HG02763 (cell line): ENCODE data around the gene MDFI.

Source experiments
- ATAC-seq: cut with Tn5 transposase; IDR thresholded peaks from one replicate; pipeline ENCODE4 v1.9.1; 2021; ENCODE audit warnings: mild to moderate bottlenecking, moderate library complexity; ENCODE audit not compliant: unreplicated experiment

The MDFI gene

GRCh38 chr6:41684311-41685180 is 46.3 kb downstream of the MDFI start:
- ATAC-seq: no peak

DNA sequence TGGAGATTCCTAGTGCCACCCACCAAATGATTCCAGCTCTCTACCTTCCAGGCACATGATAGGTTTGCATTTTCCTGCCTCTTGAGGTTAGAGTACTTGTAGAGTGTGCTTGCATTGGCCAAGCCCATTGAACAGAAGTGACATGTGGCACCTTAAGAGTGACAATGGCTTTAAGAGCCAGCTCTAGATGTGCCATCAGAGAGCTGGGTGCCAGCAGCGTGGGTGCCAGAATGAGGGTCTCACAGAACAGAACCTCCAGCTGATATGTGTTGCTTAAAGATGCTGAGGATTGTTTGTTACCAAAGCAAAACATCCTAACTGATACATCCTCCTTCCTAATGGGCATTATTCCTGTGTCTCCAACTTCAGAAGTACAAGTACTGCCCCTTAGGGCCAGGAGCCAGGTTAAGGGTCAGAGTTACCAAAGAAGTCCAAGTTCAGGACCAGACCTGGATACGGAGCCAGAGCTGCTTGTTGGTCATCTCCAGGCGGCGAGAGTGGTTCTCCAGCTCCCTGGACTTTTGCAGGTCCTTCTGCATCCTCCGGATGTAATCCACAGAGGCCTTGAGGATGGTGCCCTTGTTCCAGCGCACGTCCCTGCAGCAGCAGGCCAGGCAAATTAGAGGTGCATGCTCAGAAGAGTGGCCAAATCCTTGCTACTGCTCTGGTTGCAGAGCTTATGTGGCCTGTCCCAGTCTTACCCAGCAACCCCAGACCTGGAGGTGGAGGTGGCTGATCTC is 47.5 kb downstream of the MDFI start:
- ATAC-seq: no peak

DNA sequence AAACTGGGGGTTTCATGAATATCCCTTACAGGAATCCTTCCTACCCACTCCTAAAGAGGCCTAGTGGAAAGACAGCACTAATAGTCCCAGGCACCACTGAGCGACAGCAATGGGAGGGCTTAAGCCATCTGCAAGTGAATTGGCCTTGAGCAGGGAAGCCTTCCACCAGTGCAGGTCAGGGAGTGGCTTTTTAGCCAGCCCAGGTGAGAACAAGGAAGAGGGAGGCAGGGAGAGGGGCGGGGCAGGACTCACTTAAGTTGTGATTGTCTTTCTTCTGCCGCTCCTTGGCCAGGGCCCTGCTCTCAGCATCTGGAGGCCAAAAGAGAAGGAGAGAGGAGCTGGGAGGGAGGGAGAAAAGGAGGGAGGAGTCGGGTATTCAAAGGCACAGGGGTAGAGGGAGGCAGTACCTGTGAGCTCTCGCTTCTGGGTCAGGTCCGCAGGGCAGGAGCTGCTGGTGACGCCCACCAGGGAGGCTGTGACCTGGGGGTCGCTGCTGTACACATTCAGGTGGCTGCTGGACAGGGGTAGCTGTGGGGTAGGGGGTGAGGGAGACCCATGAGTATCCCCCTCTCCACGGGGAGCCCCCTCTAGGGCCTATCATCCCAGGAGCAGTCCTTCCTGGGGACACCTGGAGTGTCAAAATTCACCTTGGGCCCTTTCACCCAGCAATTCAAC is 49.4 kb downstream of the MDFI start:
- no peak for ATAC-seq

- no peak for ATAC-seq
These were observed 50.1 kb downstream of the MDFI start for GRCh38 chr6:41688256-41688965.

DNA sequence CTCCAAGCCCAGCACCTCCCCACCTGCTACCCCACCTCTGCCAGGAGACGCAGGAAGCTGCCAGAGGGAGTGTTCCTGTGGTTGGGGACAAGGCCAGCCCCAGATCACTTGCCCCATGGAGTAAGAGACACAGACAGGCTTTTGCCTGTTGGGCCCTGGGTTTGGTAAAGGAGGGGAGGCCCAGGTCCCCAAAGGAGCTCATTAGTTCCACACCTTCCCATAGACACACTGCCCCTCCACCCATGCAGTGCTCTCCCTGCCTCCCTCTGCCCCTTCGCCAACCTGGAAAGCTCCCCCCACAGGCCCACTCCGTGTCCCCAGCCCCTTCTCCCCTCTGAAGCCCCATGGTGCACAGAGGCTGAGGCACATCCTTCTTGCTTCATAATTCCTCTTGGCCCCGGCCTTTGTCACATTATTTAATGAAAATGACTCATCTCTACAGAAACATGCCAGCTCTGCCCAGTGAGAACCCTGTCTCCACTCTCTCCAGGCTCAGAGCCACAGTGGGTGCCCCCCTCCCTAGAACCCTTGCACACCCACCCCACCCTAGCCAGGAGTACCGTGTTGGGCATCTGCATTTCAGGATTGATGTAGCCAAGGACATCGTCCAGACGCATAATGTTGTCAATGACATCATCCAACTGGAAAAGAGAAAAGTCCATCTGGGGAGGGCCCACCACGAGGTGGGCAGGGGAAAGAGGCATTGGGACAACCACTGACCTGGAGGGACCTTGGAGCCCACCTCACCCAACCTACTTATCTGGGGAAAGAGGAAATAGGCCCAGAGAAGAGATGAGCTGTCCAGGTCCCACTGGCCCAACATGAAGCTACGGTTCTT is 51.1 kb downstream of the MDFI start:
- no peak for ATAC-seq

- ATAC-seq: no peak
These were observed 52.5 kb downstream of the MDFI start for GRCh38 chr6:41690541-41691330.

DNA sequence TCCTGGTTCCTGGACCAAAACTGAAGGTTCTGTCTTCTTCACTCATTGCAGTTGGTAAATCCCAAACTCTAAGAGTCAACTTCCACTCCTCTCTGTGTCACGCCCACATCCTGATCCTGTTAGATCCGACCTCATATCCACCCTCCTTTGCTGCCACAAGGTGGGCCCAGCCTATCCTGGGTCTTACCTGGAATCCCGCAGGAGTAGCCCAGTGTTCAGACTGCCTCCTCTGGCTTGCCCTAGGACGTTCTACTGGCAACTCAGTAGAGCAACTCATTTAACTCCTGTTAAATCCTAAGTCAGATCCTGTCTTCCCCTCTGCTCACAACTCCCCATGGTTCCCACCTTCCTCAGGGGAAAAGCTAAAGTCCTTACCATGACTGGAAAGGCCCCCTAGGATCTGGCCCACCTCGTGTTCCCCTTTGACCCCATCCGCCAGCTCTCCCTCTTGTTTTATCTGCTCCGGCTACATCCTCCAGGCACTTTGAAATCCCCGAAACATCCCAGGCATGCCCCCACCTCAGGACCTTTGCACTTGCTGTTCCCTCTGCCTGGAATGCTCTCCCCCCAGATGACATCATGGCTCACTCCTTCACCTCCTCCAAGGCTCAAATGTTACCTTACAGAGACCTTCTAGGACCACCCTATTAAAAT is 53.3 kb downstream of the MDFI start:
- no peak for ATAC-seq

DNA sequence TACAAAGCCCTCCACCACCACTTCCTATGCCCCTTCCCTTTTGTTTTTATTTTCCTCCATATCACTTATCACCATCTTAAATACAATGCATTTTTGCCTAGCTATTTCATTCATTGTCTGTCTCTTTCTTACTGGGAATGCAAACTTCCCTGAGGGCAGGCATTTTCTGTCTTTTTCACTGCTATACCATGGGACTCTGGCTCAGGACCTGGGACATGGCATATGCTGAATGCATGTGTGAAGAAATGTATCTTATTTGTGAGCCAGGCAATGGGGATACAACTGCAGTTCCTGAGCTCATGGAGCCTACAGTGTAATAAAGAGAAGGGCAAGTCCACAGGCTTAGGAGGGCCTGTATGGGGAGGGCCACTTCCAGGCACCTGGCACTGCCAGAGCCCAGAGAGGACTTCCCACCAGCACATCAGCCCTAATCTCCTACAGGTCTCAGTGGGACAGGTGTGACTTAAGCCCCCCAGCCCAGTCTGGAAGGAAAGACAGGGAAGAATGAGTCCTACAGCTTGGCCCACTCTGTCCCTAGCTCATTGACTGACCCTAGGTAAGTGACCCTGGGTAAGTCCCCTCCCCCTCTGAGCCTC is 53.9 kb downstream of the MDFI start:
- ATAC-seq: no peak

- ATAC-seq: no peak
These were observed 54.5 kb downstream of the MDFI start for GRCh38 chr6:41692730-41693129.

- no peak for ATAC-seq
These were observed 55.3 kb downstream of the MDFI start for GRCh38 chr6:41693281-41694240.

DNA sequence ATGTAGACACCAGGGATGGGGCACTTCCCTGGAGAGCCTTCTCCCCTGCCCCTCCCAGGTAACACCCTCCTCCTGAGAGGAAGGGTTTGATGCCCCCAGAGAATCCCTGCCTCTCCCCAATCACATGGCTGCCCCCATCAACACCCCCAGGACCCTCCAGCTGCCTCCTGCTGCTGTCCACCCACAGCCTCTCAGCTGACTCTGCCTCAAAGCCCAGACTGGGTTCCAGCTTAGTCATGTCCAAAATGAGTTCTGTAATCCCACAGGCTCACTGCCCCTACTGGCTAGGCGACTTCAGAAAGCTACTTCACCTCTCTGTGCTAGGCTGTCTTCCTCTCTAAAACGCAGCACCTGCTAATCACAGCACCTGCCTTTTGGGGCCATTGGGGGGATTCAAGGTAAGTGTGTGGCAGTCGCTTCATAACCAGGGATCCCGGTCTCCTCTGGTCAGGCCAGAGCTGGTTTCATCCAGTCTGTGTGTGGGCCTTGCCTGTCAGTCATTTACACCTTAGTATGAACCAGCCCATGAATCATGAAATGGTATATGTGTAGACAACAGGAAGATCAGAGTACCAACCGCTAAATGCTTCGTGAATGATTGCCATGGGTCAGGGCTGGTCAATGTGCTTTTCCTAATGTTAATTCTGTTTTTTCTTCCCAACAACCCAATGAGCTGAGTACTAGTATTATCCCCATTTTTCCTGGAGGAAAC is 56.7 kb downstream of the MDFI start:
- ATAC-seq: no peak

DNA sequence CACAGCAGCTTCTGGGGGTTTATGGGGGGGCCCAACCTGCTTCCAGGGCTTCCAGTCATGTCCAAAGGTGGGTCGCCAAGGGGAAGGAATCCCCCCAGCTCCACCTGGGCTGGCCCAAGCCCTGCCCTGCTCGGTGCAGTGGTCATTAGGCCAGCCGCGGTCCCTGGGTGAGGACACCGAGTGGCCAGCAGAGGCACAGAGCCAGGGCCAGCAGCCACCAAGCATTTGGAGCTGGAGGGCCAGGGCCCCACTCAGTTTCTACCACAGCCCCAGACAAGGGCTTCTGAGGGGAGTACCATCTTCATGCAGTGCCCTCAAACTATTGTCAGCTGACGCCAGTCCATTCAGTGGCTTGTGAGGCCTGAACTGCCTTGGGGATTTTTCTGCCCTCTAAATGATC is 57.6 kb downstream of the MDFI start:
- ATAC-seq: no peak

DNA sequence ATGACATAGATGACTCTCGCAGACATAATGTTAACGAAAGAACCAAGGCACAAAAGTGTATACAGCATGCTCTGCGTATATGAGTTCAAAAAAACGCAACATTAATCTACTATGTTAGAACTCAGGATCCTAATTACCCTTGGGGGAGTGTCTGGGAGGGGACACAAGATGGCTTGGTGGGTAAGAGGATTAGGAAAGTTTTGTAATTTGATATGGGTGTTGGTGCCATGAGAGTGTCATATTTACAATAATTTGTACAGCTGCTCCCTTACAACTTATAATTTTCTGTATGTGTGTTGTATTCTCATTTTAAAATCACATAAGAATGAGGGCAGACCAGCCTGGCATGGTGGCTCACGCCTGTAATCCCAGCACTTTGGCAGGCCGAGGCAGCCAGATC is 58.5 kb downstream of the MDFI start:
- no peak for ATAC-seq

GRCh38 chr6:41697861-41698781 is 59.9 kb downstream of the MDFI start:
- no peak for ATAC-seq

DNA sequence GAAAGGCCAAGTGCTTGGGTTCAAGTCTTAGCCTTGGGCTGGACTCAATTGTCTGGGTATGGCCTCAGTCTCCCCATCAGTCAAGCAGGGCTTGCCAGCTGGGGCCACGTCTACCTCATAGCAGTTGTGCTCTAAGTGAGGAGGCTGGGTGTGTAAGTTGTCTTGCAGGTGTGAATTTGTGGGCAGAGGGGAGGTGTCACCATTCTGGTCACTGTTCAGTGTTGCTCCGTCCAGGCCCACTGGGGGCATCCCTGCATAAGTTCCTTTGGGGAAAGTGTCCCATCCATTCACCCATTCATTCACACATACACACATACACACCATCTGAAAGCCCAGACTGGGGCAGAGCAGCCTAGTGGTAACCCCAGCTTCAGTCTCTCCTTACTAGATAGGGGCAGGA is 60.8 kb downstream of the MDFI start:
- no peak for ATAC-seq
